Endothelial cell (in vitro differentiated cells): ENCODE results near the gene UBE2M. TPM values are rescaled to one million over a fixed set of nuclear protein-coding genes. Genes with fewer than 3 reads are reported as not detected.

Experiments used
- DNase-seq: peaks from one replicate; pipeline ENCODE4 v3.0.0; 2021; ENCODE audit warnings: low spot score
- H3K27ac Mint-ChIP-seq: one replicate; pipeline ENCODE4 v1.8.0; 2021; ENCODE audit warnings: mixed read lengths, inconsistent platforms; ENCODE audit not compliant: unreplicated experiment
- H3K27me3 Mint-ChIP-seq: one replicate; pipeline ENCODE4 v1.8.0; 2021; ENCODE audit warnings: mild to moderate bottlenecking, moderate library complexity, mixed read lengths, inconsistent platforms; ENCODE audit not compliant: unreplicated experiment
- H3K36me3 Mint-ChIP-seq: one replicate; pipeline ENCODE4 v1.8.0; 2021; ENCODE audit warnings: mild to moderate bottlenecking, low read depth, mixed read lengths, inconsistent platforms; ENCODE audit not compliant: unreplicated experiment
- H3K4me1 Mint-ChIP-seq: one replicate; pipeline ENCODE4 v1.8.0; 2021; ENCODE audit warnings: mild to moderate bottlenecking, mixed read lengths, inconsistent platforms; ENCODE audit not compliant: unreplicated experiment
- H3K4me3 Mint-ChIP-seq: one replicate; pipeline ENCODE4 v1.8.0; 2021; ENCODE audit warnings: mild to moderate bottlenecking, mixed read lengths, inconsistent platforms; ENCODE audit not compliant: unreplicated experiment
- H3K9me3 Mint-ChIP-seq: one replicate; pipeline ENCODE4 v1.8.0; 2021; ENCODE audit warnings: mixed read lengths, inconsistent platforms; ENCODE audit not compliant: unreplicated experiment
- CTCF ChIP-seq: fragments of 200-600 bp; sonication (generic); IDR thresholded peaks from one replicate; pipeline ENCODE4 v1.5.0; 2021; ENCODE audit warnings: antibody characterized with exemption; ENCODE audit not compliant: unreplicated experiment
- total RNA-seq: library from RNA; stranded (reverse); fragmentation: NEBNext Ultra II Directional; extraction: Animal tissue kit (Norgen Biotek cat#: 25700); gene quantifications from one replicate; pipeline ENCODE4 v1.2.1, GENCODE V29; 2021; ENCODE audit not compliant: unreplicated experiment

UBE2M gene
- total RNA-seq, 1 donor from 2014 or later: 81.6 TPM

- Mint-ChIP-seq H3K4me3 (peak overlapping the region; percentile 99), H3K9me3 (no peaks in the 10 kb centered on the region), H3K27me3 (peaks cover 28% of the 10 kb centered on the region), H3K4me1 (peaks cover 24% of the 10 kb centered on the region), H3K36me3 (peaks cover 34% of the 10 kb centered on the region), H3K27ac (peak overlapping the region; percentile 100)
- no peak for TF ChIP-seq CTCF
- no peak for DNase-seq
Measured at GRCh38 chr19:58572026-58572817, 13.8 kb upstream of the UBE2M start.

- peaks cover 34% of the 10 kb centered on the region for H3K36me3 Mint-ChIP-seq
- peaks cover 24% of the 10 kb centered on the region for H3K4me1 Mint-ChIP-seq
- peaks cover 28% of the 10 kb centered on the region for H3K27me3 Mint-ChIP-seq
- DNase-seq: no peak
- H3K4me3 Mint-ChIP-seq: peak overlapping the region; percentile 99
- H3K9me3 Mint-ChIP-seq: no peaks in the 10 kb centered on the region
- peak overlapping the region; percentile 77 for H3K27ac Mint-ChIP-seq
- TF ChIP-seq CTCF: no peak
Measured at GRCh38 chr19:58571575-58571947, 13.2 kb upstream of the UBE2M start.

- H3K4me1 Mint-ChIP-seq: peaks cover 23% of the 10 kb centered on the region
- H3K27ac Mint-ChIP-seq: no peak overlapping the region
- H3K4me3 Mint-ChIP-seq: peak overlapping the region; percentile 26
- H3K9me3 Mint-ChIP-seq: no peaks in the 10 kb centered on the region
- peaks cover 28% of the 10 kb centered on the region for H3K27me3 Mint-ChIP-seq
- TF ChIP-seq CTCF: no peak
- DNase-seq: no peak
- peaks cover 34% of the 10 kb centered on the region for H3K36me3 Mint-ChIP-seq
Measured at GRCh38 chr19:58570770-58571574, 12.6 kb upstream of the UBE2M start.

- Mint-ChIP-seq H3K27me3 (peaks cover 28% of the 10 kb centered on the region), H3K4me3 (no peak overlapping the region), H3K4me1 (peaks cover 20% of the 10 kb centered on the region), H3K9me3 (no peaks in the 10 kb centered on the region), H3K36me3 (peaks cover 34% of the 10 kb centered on the region), H3K27ac (no peak overlapping the region)
- no peak for TF ChIP-seq CTCF
- DNase-seq: no peak
Measured at GRCh38 chr19:58569943-58570670, 11.7 kb upstream of the UBE2M start.
